Measurements from ENCODE around the gene TP73.

Gene TP73

GRCh38 chr1:3691421-3692204 lies 39.3 kb downstream of the TP73 start:
- DNase-seq: peak; percentile 93

GRCh38 chr1:3692598-3692997 lies 40.3 kb downstream of the TP73 start:
- peak; percentile 85 for DNase-seq

- no peak for DNase-seq
These were observed 41.0 kb downstream of the TP73 start for GRCh38 chr1:3693321-3693720.

DNA sequence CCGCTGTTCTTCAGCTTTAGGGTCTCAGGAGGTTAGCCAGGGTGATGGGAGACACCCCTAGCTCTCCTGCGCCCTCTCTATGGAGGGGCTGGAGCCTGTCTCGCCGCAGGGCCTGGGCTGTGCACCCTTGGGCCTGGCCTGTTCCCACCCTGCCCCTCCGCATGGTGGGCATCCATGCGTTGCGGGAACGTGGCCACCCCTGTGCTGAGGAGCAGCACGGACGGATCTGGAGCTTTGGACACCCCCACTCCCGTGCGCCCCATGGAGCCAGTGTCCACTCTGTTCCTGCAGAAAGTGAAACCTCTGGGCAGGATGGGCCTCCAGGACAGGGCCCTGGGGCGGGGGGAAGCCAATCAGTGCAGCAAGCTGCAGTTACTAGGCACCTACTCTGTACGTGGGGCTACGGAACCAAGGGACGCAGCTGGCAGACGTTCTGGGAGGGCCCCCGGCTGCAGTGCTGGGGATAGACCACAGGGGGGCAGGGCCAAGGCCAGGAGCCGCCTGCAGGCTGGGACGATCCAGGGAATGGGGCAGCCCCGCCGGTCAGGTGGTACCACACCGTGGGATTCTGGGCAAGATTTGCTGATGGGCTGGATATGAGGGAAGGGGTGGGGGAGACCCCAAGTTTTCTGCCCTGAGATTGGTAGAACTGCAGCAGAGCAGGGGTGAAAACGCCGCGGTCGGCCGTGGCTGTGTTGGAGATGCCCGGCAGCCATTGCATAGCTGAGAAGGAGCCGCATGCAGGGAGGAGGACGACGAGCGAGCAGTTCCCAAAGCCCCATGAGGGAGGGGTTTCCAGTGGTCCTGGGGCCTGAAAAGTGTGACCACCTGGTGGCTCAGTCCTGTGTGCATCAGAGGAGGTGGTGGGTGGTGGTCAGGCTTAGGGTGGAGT lies 43.3 kb downstream of the TP73 start:
- no peak for DNase-seq

DNA sequence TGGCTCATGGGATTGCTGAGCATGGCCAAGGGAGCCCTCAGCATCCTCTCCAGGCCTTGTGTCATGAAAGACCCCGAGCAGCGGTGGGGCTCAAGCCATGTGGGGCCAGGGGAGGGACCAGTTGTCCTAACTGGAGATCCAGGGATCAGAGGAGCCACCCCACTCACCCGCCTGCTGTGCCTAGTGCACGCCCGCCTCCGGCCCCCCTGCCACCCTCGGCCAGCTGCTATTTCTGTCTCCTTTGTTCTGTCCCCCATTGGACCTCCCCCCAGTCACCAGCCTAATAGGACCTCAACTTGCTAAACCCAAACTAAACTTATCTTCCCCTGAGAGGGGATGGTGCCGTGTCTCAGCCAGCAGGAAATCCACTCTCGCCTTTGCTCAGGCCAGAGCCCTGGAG lies 44.4 kb downstream of the TP73 start:
- no peak for DNase-seq

GRCh38 chr1:3697104-3697503 lies 44.8 kb downstream of the TP73 start:
- DNase-seq: no peak

DNA sequence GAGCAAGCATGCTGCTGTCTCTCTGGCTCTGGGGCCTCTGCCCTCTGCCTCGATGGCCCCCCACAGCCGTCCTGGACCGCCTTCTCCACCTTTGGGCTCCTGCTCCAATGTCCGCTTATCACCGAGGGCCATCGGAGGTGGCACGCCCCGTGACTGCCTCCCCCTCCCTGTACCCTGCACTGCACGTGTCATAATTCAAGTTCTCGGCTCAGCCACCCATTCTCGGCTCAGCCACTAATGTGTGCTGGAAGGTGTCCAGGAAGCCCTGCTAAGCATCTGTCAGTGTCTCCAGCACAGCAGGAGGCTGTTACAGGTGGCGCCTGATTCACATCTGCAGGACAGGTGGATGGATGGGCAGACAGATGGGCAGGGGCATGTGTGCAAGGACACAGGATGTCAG lies 45.5 kb downstream of the TP73 start:
- peak; percentile 98 for DNase-seq

DNA sequence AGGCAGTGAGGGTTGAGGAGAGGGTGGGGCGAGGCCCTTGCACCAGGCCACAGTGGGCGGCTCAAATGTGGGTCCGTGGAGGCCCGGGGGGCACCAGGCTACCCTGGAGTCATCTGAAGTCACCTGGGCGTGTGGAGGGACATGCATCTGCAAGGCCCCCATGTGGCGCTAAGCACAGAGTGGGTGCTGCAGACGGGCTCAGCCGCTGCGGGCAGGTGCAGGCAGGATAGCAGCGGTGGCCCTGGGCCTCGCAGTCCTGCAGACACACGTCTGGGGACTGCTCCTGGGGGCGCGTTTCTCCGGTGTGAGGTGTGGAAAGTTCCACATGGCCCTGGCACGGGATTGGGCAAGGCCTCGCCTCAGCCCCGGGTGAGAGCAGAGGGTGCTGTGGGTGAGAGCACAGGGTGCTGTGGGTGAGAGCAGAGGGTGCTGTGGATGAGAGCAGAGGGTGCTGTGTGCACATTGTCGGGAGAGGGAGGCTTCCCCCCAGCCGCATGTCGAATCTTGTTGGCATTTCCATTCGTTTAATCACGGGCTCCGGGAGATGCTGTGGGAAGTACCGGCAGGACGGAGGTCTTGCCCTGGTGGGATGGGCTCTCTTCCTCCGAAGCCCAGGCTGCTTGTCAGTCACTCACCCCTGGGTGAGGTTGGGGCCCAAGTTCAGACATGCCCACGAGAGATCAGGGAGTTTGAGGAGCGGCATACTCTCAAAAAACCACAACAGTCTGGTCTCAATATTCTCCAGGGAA lies 46.5 kb downstream of the TP73 start:
- DNase-seq: peak; percentile 51

GRCh38 chr1:3699596-3699995 lies 47.3 kb downstream of the TP73 start:
- no peak for DNase-seq

GRCh38 chr1:3700631-3701030 lies 48.3 kb downstream of the TP73 start:
- DNase-seq: no peak

GRCh38 chr1:3702528-3702927 lies 50.2 kb downstream of the TP73 start:
- no peak for DNase-seq

- no peak for DNase-seq
These were observed 50.8 kb downstream of the TP73 start for GRCh38 chr1:3702990-3703728.

GRCh38 chr1:3703786-3704371 lies 51.6 kb downstream of the TP73 start:
- DNase-seq: no peak

GRCh38 chr1:3705341-3705950 lies 53.1 kb downstream of the TP73 start:
- DNase-seq: no peak

DNA sequence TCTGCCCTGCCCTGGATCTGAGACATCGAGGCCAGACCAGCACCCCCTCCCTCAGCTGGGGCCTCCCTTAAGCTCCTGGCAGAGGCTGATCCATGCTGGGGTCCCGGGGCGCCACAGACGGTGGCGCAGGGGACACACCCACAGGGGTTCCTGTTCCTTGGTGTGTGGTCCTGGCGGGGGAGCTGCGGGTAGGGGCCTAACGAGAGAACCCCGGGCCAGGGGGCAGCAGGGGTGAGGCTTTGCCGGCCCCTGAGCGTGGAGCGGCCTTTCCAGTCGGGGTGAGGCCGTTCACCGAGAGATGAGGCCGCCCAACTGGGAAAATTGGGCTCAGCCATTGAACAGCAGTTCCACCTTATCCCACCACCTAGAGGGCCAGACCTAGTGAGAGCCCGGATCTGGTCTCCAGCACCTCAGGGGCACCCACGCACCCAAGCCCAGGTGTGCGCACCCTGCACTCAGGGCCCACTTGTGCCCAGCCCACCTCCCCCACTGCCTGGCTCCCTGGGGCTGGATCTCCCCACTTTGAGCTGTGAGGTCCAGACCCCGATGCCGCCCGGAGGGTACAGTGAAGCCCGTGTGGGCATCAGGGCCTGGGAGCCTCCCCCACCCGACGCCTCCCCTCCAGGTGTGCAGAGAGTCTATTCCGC lies 54.5 kb downstream of the TP73 start:
- DNase-seq: no peak

DNA sequence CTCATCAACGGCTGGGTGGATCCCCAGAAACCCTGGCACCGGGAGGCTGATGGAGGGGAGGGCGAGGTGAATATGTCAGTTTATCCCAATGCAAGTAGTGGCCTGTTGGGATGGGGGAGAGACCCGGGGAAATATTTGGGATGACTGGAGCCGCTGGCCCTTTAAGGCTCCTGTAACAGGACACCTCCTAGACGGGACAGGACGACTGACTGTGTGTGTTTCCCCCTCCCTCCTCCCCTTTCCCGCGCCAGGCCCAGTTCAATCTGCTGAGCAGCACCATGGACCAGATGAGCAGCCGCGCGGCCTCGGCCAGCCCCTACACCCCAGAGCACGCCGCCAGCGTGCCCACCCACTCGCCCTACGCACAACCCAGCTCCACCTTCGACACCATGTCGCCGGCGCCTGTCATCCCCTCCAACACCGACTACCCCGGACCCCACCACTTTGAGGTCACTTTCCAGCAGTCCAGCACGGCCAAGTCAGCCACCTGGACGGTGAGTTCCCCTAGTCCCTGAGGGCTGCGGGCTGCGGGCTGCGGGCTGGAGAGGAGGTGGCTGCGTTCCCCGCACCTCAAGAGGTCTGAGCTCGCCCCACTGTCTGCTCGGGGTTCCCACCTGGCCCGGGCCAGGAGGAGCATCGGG lies 55.1 kb downstream of the TP73 start:
- DNase-seq: no peak

DNA sequence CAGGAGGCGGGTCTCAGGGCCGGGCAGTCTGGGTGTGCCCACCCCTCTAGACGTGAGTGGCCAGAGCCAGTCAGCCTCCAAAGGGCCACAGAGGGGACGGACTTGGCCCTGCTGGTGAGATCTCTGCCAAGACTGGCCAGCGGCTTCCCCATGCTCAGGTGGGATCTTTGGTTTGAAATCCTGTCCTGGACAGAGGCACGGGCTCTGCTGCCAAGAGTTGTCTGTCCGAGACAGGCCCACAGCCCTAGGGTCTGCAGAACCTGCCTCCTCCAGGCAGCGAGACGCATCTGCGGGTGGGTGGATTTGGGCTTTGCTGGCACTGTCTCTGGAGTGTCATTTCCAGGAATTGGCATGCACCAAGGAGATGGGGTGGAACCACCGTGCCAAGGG lies 55.6 kb downstream of the TP73 start:
- DNase-seq: no peak

GRCh38 chr1:3708791-3709190 lies 56.5 kb downstream of the TP73 start:
- no peak for DNase-seq

DNA sequence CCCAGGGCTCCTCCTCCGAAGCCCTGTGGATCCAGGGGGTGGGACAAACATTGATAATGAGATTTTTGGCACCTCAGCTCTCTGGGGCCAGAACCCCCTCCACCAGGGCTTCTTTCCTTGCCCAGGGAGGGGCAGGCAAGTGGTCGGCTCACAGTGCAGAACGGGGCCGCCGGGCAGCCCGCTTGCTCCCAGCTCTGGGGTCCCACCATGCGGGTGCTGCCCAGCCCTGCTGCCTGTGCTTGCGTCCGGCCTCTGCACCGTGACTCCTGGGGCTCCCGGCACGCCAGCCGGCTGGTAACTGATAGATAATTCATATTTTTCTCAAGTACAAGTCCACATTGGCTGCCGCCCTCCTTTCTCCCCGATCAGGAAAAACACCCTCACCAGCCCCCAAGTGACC lies 57.9 kb downstream of the TP73 start:
- DNase-seq: no peak

GRCh38 chr1:3711381-3711779 lies 59.1 kb downstream of the TP73 start:
- DNase-seq: no peak
